A673 (cell line): ENCODE data around the gene POU2AF1. TPM values are rescaled to one million over a fixed set of nuclear protein-coding genes. Genes with fewer than 3 reads are reported as not detected.

Source experiments
- BruUV-seq: library from RNA; stranded (reverse); fragments of 400-500 nt; replicated peaks from 2 replicates; lab custom pipeline; 2021; lab: Mats Ljungman, UMichigan
- CTCF ChIA-PET: fragments of 300-600 bp; sonication (Branson Sonifier 250); formaldehyde crosslinking; loops from one replicate; lab custom pipeline; 2022; ENCODE audit warnings: antibody characterized with exemption; lab: Charles Lee
- POLR2A ChIA-PET: fragments of 300-600 bp; sonication (Branson Sonifier 250); formaldehyde crosslinking; loops from one replicate; lab custom pipeline; 2022; ENCODE audit warnings: antibody characterized with exemption; ENCODE audit not compliant: low non-redundant PET; lab: Charles Lee
- DNase-seq: peaks from one replicate; pipeline ENCODE4 v3.0.0-alpha.2; 2015; ENCODE audit warnings: low spot score
- H3K27ac ChIP-seq: fragments of 200-600 bp; sonication (generic); 2 replicates; pipeline ENCODE4 v1.5.1; 2016; ENCODE audit warnings: mixed run types, low read depth, mild to moderate bottlenecking, mixed read lengths, antibody characterized with exemption, low read length; ENCODE audit not compliant: poor library complexity, severe bottlenecking
- H3K27me3 ChIP-seq: fragments of 200-600 bp; sonication (generic); replicated peaks from 2 replicates; pipeline ENCODE4 v1.6.1; 2017; ENCODE audit warnings: mixed run types, low read depth, mild to moderate bottlenecking, mixed read lengths, antibody characterized with exemption, low read length; ENCODE audit not compliant: insufficient read depth, poor library complexity
- H3K36me3 ChIP-seq: fragments of 200-600 bp; sonication (generic); 2 replicates; pipeline ENCODE4 v1.6.1; 2016; ENCODE audit warnings: mixed run types, mild to moderate bottlenecking, mixed read lengths, antibody characterized with exemption, low read length; ENCODE audit not compliant: insufficient read depth, poor library complexity, severe bottlenecking
- H3K4me1 ChIP-seq: fragments of 200-600 bp; sonication (generic); 2 replicates; pipeline ENCODE4 v1.6.1; 2017; ENCODE audit warnings: mixed run types, mild to moderate bottlenecking, mixed read lengths, antibody characterized with exemption, low read length; ENCODE audit not compliant: insufficient read depth, poor library complexity, severe bottlenecking
- H3K4me3 ChIP-seq: fragments of 200-600 bp; sonication (generic); 2 replicates; pipeline ENCODE4 v1.5.1; 2016; ENCODE audit warnings: low read depth, mixed run types, mild to moderate bottlenecking, mixed read lengths, low read length; ENCODE audit not compliant: poor library complexity, severe bottlenecking
- H3K9me3 ChIP-seq: fragments of 200-600 bp; sonication (generic); 2 replicates; pipeline ENCODE4 v1.6.1; 2016; ENCODE audit warnings: mixed run types, low read depth, mild to moderate bottlenecking, mixed read lengths, antibody characterized with exemption, low read length; ENCODE audit not compliant: poor library complexity, severe bottlenecking
- CTCF ChIP-seq: fragments of 300-800, 200-600 bp; sonication (generic); conservative IDR thresholded peaks from 2 replicates; pipeline ENCODE4 v1.5.1; 2017; ENCODE audit warnings: low read depth, mild to moderate bottlenecking, antibody characterized with exemption, low read length, moderate library complexity, mixed read lengths
- EZH2 ChIP-seq: fragments of 200-600 bp; sonication (generic); IDR thresholded peaks from 2 replicates; pipeline ENCODE4 v1.6.1; 2017; ENCODE audit warnings: borderline replicate concordance, low read depth, mild to moderate bottlenecking, mixed read lengths, antibody characterized with exemption, low read length; ENCODE audit not compliant: poor library complexity, severe bottlenecking
- intact Hi-C: fragments of 100-400 bp; cut with micrococcal nuclease; formaldehyde crosslinking; loops from one replicate; pipeline ENCODE4 v1.10.0; 2022; ENCODE audit not compliant: unreplicated experiment
- total RNA-seq: library from RNA; stranded (reverse); gene quantifications from 2 replicates; pipeline ENCODE4 v1.2.3, GENCODE V29; 2021

The POU2AF1 gene
- total RNA-seq, 1 experiment from 2014 or later, result not detected

GRCh38 chr11:111392552-111392951, 13.5 kb upstream of the POU2AF1 start:
- Histone ChIP-seq H3K27ac (no peak overlapping the region), H3K27me3 (no peaks in the 10 kb centered on the region), H3K36me3 (no peaks in the 10 kb centered on the region), H3K4me1 (peaks cover 12% of the 10 kb centered on the region), H3K4me3 (no peak overlapping the region), H3K9me3 (no peaks in the 10 kb centered on the region)
- ChIA-PET POLR2A (no interaction called here), CTCF (no interaction called here)
- BruUV-seq, result no TSS peak
- DNase-seq, result no peak
- intact Hi-C loops, result no loop called here
- TF ChIP-seq EZH2 (no peak), CTCF (no peak)

GRCh38 chr11:111391328-111392124, 12.5 kb upstream of the POU2AF1 start:
- BruUV-seq, result no TSS peak
- DNase-seq, result no peak
- peaks cover 23% of the 10 kb centered on the region for H3K4me1 ChIP-seq
- H3K4me3 ChIP-seq, result no peak overlapping the region
- H3K36me3 ChIP-seq, result no peaks in the 10 kb centered on the region
- TF ChIP-seq CTCF, result no peak
- TF ChIP-seq EZH2, result no peak
- H3K27ac ChIP-seq, result no peak overlapping the region
- H3K27me3 ChIP-seq, result no peaks in the 10 kb centered on the region
- ChIA-PET CTCF (no interaction called here), POLR2A (no interaction called here)
- intact Hi-C loops, result no loop called here
- no peaks in the 10 kb centered on the region for H3K9me3 ChIP-seq

GRCh38 chr11:111388842-111389241, 9.8 kb upstream of the POU2AF1 start:
- Histone ChIP-seq H3K4me1 (peaks cover 25% of the 10 kb centered on the region), H3K36me3 (no peaks in the 10 kb centered on the region), H3K9me3 (peaks cover 11% of the 10 kb centered on the region), H3K27ac (no peak overlapping the region), H3K27me3 (no peaks in the 10 kb centered on the region), H3K4me3 (no peak overlapping the region)
- BruUV-seq, result no TSS peak
- no peak for DNase-seq
- CTCF ChIA-PET, result no interaction called here
- intact Hi-C loops, result no loop called here
- POLR2A ChIA-PET, result interaction anchor here (0.6 kb wide), 1 partner anchor 1482 kb away, joined by 3 read pairs; no protein-coding TSS in a partner anchor
- no peak for TF ChIP-seq EZH2
- no peak for TF ChIP-seq CTCF
